Stimulated activated CD8-positive, alpha-beta memory T cell treated with anti-CD3 and anti-CD28 coated beads, Interleukin-7, amount 100 ng/mL, for 24 hours (primary cell): ENCODE data around the gene CCDC106.

Source experiments
- DNase-seq: peaks from one replicate; pipeline ENCODE4 v3.0.0-alpha.2; 2020; ENCODE audit warnings: low read depth

CCDC106 gene

GRCh38 chr19:55697698-55698097, 49.7 kb downstream of the CCDC106 start:
- no peak for DNase-seq

GRCh38 chr19:55698256-55698655, 50.2 kb downstream of the CCDC106 start:
- DNase-seq, result no peak

GRCh38 chr19:55699221-55699620, 51.2 kb downstream of the CCDC106 start:
- no peak for DNase-seq

- no peak for DNase-seq
These were observed 52.8 kb downstream of the CCDC106 start for GRCh38 chr19:55700813-55701212.

- DNase-seq, result no peak
These were observed 54.2 kb downstream of the CCDC106 start for GRCh38 chr19:55702131-55702627.
